HG03521 (cell line): Measurements from ENCODE around the gene RFTN1.

Experiments
- ATAC-seq: cut with Tn5 transposase; IDR thresholded peaks from one replicate; pipeline ENCODE4 v1.9.1; 2021; ENCODE audit warnings: mild to moderate bottlenecking, moderate library complexity; ENCODE audit not compliant: unreplicated experiment

Gene RFTN1

DNA sequence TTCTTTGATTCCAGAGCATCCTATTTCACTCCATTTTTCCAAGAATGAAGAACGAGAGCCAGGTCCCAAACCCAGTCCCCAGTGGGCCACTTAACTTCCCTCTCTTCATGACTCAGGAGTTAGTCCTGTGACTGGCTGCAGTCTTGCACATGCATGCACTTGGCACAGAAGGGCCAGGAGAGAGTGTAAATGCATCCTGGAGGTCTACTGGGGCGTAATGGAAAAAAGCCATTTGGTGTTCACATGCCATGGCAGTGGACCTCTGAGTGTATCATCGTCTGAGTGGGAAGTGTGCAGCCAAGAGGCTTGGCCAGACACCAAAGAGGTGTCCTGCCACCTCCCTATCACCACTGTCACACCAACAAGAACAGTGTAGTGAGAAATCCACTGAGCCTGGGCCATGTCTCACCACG, 15.1 kb upstream of the RFTN1 start:
- no peak for ATAC-seq

DNA sequence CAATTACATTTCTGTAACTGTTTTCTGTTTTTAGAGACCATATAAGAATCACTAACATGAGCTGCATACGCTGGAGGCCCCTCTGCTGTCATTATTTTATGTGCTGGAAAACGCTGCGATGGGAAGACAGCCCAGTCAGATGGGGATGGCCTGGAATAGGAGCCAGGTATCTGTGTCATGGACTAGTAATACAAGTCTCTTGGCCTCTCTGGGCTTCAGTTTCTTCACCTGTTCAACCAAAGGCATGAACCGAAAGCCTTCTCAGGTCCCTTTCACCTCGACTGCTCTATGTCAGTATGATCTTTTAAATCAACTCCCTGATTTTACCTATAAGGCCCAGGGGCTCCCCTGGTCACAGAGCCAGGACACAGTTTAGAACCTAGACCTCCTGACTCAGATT, 14.6 kb upstream of the RFTN1 start:
- no peak for ATAC-seq

DNA sequence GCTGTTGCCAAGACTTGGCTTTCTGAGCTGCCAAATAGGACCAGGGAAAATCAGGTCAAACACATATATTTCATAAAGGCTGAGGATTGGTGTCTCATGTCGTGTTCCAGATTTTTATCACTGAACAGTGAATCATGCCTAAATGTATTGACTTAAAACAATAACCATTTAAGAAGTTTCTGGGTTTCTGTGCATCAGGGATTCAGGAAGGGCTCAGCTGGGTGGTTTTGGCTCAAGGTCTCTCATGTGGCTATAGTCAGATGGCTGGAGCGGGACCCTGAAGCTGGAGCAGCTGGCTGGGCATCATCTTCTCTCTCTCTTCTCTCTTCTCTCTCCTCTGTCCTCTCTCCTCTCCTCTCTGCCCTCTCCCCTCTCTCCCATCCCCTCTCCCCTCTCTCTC, 10.7 kb upstream of the RFTN1 start:
- no peak for ATAC-seq

DNA sequence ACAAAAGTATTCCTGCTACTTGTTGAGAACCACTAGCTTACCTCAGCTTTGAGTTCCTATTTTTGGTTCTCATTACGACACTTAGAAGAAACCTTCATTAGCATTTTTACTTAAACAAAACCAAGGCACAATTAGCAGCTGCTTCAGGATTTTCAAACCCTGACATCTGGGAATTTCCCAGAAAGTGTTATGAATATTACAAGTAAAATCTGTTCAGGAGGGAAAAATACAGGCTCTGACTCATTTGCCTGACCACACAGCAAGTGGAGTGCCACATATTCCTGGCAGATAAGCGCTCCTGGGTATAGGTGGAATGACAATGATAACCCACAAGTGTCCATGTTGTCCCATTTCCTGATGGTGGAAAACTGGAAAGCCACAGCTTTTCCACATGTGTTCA, 10.3 kb upstream of the RFTN1 start:
- no peak for ATAC-seq

DNA sequence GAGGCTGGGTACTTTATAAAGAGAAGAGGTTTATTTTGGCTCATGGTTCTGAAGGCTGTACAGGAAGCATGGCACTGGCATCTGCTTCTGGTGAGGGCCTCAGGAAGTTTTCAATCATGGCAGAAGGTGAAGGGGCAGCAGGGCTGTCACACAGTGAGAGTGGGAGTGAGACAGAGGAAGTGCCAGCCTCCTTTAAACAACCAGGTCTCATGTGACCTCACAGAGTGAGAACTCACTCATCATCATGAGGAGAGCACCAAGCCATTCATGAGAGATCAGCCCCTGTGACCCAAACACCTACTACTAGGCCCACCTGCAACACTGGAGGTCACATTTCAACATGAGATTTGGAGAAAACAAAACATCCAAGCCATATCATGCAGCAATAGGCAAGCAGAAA, 9.3 kb upstream of the RFTN1 start:
- no peak for ATAC-seq

DNA sequence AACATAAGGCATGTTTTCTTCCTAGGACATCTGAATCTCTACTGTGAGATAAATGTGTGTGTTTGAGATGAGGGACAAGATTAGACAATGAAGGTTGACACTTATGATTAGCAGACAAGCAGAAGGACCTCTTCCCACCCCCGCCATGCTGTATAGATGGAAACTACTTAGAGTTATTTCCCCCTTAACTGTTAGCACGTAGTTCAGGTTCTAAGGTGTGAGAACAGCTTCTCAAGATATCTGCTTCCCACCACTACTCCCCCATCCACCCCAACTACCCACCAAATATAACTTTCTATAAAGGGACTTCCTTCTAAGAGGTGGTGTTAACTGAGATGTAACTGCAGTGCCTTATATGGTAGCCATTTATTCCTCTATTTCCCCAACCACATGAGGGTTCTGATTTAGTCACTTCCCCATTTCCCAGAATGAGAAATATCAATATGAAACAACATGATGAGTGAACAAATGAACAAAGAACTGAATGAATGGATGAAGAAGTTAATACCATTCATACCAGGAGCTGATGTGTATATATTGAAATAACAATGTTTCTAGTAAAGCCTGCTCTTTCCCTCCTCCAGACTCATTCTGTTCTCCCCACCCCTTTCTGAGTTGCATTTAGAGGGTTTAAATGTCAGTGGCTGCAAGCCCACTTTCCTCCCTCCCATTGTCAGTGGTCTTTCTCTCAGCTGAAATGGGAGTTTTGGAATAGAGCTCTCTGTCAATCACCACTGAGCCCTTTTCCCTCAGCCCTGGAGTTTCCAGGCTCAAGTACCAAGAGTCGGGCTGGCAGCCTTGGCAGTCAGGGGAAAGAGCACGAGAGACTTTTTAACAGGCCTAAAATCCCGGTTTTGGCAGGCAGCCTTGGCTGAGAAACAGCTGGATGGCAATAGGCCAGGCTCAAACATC, 7.7 kb upstream of the RFTN1 start:
- peak; percentile 41 for ATAC-seq

DNA sequence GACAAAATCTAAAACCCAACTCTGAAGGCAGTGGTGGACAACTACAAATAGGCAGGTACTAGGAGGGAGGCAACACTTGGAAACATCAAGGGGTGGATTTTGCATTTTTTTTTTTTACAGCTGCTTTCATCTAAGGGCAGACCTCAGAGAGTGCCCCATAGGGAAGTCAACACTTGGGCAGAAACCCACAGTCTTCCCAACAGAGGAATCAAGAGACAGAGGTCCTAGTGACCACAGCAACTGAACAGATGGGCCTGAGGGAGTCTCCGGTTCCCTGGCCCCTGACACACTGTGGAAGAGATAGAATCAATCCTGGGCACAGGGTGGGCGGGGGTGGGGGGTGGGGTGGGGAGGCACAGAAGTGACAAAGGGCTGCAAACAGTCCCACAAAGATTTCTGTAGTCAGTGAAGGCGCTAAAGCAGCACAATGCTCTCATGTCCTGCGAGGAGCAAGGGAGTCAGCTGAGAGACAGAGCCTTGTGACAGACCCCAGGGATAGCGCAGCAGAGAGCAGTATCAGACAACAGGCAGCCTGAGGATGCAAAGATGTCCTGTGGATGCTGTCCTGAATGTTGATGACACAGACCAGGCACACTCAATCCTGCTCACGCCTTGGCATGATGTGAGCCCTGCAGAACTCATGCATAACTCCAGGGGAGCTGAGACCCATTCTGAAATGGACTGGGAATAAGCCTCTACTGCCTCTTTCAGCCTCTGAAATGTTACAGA, 6.9 kb upstream of the RFTN1 start:
- no peak for ATAC-seq

DNA sequence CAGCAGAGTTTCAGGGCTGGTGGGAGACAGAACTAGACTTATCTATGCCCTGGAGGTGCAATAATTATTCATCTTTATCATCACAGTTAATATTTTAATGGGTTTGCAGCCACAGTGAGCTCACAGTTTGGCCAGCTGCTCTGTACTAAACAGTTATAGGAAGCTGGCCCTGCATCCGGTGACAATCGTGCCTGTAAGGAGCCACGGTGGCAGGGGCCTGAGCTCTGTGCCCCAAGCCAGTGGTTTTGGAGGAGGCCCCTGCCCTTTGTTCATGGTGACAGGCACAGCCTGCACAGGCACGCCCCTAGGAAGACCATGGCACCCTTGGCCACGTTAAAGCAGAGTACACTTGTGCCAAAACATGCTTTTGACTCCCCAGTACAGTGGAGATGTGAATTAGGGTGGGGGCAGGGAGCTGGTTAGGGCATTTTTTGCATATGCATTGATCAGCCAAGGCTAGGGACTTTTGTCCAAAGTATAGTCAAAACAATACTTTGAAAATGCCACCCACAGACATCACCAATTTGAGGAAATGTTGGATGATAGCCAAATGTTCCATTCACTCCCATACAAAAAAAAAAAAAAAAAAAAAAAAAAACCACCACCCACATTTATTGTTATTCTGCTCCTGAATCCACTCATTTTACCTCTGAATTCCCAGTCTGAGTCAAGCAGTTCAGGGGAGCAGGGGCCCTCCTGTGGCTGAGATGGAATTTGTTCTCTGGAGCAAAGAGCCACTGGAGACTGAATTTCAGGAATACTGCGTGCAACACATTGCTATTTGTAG, 3.4 kb upstream of the RFTN1 start:
- no peak for ATAC-seq

DNA sequence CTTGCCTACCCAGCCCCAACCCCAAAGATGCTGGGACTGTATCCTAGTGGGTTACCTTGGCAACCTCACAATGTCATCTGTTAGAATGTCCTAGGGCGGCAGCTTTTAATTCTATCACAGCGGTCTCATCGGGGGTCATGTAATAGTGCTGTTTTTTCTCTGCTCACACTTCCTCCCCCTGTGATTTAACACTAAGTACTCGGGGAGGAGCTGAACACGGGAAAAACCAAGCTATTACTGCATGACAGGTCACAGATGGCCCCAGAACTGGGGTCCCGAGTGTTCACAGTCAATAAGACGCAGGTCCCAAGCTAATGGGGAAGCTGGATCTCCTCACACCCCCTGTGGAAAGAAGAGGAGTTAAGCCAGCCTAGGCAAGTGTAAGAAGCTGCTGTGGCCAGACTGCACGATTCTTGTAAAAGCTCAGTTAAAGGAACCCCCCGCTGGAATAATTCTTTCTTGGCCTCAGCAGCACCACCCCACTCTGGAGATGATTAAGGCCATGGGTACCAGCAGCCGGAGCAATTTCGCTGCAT, 2.5 kb upstream of the RFTN1 start:
- ATAC-seq: no peak

DNA sequence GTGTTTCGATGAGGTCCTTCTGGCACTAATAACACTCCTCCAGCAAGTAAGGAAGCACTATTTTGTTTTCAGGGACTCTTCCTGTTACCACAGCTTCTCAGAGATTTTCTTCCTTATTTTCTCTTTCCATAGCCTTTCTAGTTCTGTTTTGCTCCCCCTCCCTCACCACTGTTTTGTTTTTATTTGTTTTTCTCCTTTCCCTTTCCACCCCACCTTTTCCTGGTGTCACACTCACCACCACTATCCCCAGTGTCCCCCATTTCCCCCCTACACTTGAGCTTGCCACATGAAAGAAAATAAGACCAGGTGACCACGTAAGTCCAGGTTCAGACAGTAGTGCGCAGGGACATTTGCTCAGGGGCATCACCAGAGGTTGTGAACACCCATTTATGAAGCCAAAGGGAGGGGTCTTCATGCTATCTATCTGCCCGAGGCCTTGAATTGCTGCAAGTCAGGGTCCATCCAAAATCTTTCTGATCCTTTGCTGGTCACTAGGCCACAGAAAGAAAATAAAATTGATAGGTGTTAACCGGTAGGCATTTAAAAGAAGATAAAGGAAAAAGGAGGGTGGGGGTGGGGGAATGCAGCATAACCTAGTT, 1.4 kb upstream of the RFTN1 start:
- no peak for ATAC-seq

DNA sequence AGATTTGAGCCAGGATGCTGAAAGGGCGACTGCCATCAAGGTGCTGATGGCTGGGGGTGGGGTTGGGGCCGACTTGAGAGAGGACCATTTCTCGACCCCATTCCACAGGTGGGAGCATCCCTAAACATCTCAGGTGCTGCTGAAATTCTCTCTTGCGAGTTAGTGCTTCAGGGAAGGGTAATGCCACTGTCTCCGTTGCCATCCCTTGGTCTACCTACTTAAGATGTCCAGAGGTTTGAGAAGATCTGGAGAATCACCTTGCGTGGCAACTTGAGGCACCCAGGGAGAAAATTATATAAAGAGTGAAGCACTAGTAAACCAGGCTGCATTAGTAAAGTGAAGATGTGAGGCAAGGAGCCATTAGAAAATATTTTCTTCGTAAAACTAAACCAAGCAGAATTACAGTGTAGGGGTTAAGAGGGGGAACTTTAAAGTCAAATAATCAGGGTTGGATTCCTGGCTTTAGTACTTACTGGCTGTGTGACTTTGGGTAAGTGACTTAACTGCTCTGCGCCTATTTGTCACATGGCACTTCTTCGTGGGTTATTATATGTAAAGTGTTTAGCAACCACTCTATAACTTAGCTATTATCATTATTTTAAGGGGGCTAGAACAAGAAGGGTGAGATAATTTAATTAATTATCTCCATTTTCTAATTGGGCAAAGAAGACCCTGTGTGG, 662 bp upstream of the RFTN1 start:
- no peak for ATAC-seq

DNA sequence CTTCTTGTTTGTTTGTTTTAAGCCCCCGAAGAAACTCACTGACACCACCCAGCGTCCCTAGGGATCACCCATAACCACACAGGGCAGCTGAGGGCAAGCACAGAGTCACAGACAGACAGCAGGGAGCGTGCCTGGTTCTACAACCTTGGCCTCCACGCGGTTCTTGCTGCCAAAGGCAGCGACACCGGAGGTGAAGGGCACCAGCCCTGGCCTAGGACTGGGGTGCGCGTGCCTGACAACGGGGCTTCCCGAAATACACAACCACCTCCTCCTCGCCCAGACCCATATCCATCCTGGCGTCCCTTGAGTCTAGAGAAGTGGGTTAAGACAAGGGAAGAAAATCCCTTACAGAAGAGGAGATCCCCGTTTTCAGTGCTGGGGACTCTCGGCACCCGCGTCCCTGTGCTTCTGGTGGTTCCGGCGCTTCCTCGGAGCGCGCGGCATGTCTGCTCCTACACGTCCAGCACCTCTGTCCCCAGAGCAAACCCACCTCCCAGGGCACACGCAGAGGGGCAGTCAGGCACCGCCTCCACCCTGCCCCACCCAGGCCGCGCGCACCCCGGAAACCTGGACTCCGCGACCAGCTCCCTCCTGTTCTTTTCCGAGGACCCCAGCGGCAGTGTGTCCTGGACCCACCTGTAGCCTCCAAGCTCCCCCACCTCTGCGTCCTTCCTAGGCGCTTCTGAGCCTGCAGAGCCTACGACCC, 911 bp downstream of the RFTN1 start:
- ATAC-seq: peak; percentile 11

DNA sequence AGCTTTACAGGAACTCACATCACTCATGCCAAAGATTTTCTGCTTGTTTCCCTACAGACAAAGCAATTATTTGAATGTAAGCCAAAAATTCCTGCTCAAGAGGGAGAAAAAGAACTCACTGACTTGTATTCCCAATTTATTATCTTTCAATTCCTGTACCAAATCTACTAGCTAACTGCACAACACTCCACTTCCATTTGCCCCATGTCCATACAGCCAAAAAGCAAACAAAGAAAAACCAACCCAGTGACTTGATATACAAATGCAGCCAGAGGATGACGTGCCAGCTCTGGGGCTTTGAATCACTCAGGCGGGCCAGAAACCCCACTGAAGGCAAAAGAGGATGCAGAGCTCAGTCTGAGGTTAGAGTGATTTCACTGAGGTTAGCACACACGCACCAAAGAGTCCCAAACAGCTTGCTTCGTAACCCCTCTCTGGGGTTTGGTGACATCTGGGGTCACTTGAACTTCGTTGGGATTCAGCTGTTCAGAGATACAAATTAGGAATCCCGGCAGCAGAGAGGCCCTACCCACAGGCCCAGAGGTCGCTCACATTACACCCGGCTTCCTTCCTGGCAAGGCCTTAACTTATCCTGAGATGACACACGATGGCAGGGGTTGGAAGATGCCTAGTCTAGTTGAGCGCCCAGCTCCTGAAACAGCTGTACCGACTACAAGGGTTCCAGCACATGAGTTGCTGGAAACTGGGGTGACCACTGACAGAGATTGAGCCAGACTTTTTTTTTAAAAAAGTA, 1.6 kb downstream of the RFTN1 start:
- peak; percentile 50 for ATAC-seq

DNA sequence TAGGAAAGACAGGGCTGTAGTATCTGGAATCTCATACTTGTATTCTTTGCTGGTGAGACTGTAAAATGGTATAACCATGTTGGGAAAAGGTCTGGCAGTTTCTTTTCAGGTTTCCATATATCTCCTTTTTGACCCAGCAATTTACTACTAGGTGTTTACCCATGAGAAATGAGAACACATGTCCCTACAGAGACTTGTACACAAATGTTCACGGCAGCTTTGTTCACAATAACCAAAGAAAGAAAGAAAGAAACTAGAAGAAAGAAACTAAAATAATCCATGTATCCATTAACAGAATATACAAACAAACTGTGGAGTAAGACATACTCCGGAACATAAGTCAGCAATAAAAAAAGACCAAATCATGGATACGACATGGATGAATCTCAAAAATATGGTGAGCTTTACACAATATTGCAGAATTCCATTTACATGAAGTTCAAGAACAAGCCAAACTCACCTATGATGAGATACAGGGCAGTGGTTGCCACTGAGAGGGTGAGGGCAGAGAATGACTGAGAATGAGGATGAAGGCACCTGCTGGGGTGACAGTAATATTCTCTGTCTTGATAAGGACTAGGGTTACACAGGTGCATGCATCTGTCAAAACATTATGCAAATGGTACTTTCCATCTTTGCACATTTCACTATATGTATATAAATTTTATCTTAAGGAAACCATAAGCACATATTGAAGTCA, 2.7 kb downstream of the RFTN1 start:
- ATAC-seq: peak; percentile 18

DNA sequence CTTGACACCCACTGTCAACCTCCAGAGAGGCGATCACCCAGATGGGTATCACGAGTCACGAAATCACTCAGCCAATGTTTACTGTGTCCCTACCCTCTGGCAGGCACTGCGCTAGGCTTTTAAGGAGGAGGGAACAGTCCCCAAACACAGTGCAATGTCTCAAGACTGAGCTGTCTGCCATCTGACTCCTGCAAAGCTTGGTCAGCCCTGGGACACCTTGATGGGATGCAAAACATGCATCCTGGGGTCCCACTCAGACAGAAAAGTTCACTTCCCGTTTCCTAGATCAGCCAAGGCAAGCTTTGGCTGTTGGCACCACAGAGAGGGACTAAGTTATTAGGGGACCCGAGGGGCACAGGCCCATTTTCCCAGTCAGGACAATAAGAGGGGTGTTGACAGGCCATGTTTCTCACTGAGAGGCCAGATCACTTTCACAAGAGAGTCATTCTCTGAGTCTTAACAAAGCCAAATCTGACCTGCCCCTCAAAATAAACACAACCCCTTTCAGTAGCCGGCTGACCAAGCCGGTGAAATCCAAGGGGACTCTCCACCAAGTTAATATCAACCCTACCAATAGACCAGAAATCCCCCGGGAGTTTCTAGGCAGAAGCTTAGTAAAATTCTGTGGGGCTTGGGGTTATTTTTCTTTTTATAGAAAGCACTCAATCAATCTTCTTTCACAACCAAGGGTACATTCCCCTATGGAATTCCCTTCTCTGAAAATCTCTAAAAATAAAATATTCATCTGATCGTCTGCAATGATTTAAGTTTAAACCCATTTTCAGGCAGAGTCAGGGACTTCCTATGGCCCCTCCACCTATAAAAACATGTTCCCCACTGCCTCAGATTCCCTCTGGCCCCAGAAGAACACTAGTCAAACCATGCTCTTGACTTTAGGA, 3.5 kb downstream of the RFTN1 start:
- no peak for ATAC-seq

DNA sequence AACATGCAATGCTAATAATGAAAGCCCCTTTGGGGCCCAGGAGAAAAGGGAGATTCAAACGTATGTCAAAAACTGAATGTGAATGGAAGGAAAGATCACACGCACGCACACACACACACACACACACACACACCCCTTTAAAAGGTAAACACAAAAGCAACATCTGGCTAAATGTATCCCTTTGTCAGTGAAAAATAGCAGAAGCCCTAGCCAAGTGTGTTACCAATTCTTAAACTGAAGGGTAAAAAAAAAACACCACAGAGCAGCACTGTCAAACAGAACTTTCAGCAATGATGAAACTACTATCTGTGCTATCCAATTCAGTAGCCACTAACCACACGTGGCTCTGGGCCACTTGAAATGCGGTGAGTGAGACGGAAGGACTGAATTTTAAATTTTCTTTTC, 4.9 kb downstream of the RFTN1 start:
- ATAC-seq: no peak

DNA sequence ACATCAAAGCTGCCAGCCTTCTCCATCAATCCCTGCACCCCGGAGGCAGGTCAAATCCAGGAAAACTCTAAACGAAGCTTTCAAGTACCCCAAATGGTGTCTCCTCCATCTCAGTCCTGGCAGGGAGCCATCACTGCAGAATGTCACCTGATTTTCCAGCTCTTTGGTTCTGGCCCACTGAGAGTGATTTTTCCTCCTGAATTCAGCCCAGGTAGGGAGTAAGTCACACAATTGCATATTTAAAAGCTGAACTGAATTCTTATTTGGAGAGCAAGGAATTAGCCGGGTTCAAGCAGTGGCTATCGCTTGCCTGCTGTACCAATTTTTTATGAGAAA, 5.3 kb downstream of the RFTN1 start:
- ATAC-seq: no peak
